Loucy (cell line): ENCODE data around the gene TSPAN31.

Source experiments
- H2AFZ ChIP-seq: fragments of 200-600 bp; sonication (generic); 2 replicates; pipeline ENCODE4 v1.6.0; 2016; ENCODE audit warnings: antibody characterized with exemption, mild to moderate bottlenecking, low read length, moderate library complexity
- H3F3A ChIP-seq: fragments of 200-600 bp; 2 replicates; pipeline ENCODE4 v1.6.0; 2016; ENCODE audit warnings: antibody characterized with exemption, low read depth, mild to moderate bottlenecking
- H3K27me3 ChIP-seq: fragments of 200-600 bp; sonication (generic); 2 replicates; pipeline ENCODE4 v1.6.1; 2014; ENCODE audit warnings: low read length, mild to moderate bottlenecking; ENCODE audit not compliant: insufficient read depth, poor library complexity, severe bottlenecking
- H3K36me3 ChIP-seq: fragments of 200-600 bp; sonication (generic); 2 replicates; pipeline ENCODE4 v1.6.1; 2016; ENCODE audit warnings: low read length; ENCODE audit not compliant: insufficient read depth
- H3K4me1 ChIP-seq: fragments of 200-600 bp; sonication (generic); 2 replicates; pipeline ENCODE4 v1.5.1; 2014; ENCODE audit warnings: low read length, mild to moderate bottlenecking; ENCODE audit not compliant: insufficient read depth, poor library complexity, severe bottlenecking
- H3K4me2 ChIP-seq: fragments of 200-600 bp; sonication (generic); 2 replicates; pipeline ENCODE4 v1.6.0; 2014; ENCODE audit warnings: antibody characterized with exemption, low read length, low read depth, mild to moderate bottlenecking; ENCODE audit not compliant: poor library complexity, severe bottlenecking
- H3K4me3 ChIP-seq: fragments of 200-600 bp; sonication (generic); 2 replicates; pipeline ENCODE4 v1.5.1; 2014; ENCODE audit warnings: low read length, mild to moderate bottlenecking, mixed read lengths; ENCODE audit not compliant: poor library complexity, severe bottlenecking
- H3K79me2 ChIP-seq: fragments of 200-600 bp; sonication (generic); 2 replicates; pipeline ENCODE4 v1.6.1; 2014; ENCODE audit warnings: low read length; ENCODE audit not compliant: insufficient read depth
- H3K9ac ChIP-seq: fragments of 200-600 bp; sonication (generic); 2 replicates; pipeline ENCODE4 v1.6.0; 2014; ENCODE audit warnings: mild to moderate bottlenecking, low read depth, low read length, moderate library complexity; ENCODE audit not compliant: poor library complexity, severe bottlenecking
- H3K9me2 ChIP-seq: fragments of 200-600 bp; sonication (generic); replicated peaks from 2 replicates; pipeline ENCODE4 v1.6.1; 2016; ENCODE audit warnings: low read depth, low read length, mixed read lengths
- H3K9me3 ChIP-seq: fragments of 200-600 bp; sonication (generic); 2 replicates; pipeline ENCODE4 v1.6.1; 2014; ENCODE audit warnings: mild to moderate bottlenecking, antibody characterized with exemption, low read length, low read depth; ENCODE audit not compliant: insufficient read depth
- H4K20me1 ChIP-seq: fragments of 200-600 bp; sonication (generic); 2 replicates; pipeline ENCODE4 v1.6.0; 2014; ENCODE audit warnings: antibody characterized with exemption, low read length, mild to moderate bottlenecking; ENCODE audit not compliant: insufficient read depth, poor library complexity, severe bottlenecking
- CTCF ChIP-seq: fragments of 200-600 bp; sonication (generic); conservative IDR thresholded peaks from 2 replicates; pipeline ENCODE4 v1.5.1; 2014; ENCODE audit warnings: mild to moderate bottlenecking, antibody characterized with exemption, low read length
- EZH2phosphoT487 ChIP-seq: fragments of 200-600 bp; IDR thresholded peaks from 2 replicates; pipeline ENCODE4 v1.6.1; 2018; ENCODE audit warnings: antibody characterized with exemption, mild to moderate bottlenecking, moderate library complexity, borderline replicate concordance

The TSPAN31 gene

DNA sequence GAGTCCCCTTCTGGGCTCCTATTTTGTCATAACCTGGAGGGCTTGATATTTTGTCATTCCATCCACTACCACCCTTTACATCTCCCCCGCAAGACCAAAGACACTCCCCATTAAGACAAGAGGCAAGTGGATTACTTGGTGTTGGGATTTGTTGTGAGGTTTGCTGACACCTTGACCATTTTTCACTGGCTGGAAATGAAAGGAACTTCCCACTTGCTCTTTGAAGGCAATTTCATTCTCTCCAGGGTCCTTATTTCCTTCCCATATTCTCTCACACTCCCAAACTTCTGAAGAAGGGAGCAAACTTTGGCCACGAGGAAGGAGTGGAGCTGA, 21.2 kb upstream of the TSPAN31 start:
- no peaks in the 10 kb centered on the region for H3K9me3 ChIP-seq
- H3K36me3 ChIP-seq = peaks cover 39% of the 10 kb centered on the region; the same call in 1 of the 2 replicates
- H3F3A ChIP-seq = no peaks in the 10 kb centered on the region
- no peak overlapping the region for H3K4me2 ChIP-seq
- no peak overlapping the region for H2AFZ ChIP-seq
- no peaks in the 10 kb centered on the region for H3K79me2 ChIP-seq
- no peak overlapping the region for H3K4me3 ChIP-seq
- TF ChIP-seq EZH2phosphoT487 (no peak), CTCF (no peak)
- H3K9ac ChIP-seq = no peak overlapping the region
- H3K9me2 ChIP-seq = no peaks in the 10 kb centered on the region
- H3K4me1 ChIP-seq = no peaks in the 10 kb centered on the region
- H3K27me3 ChIP-seq = no peaks in the 10 kb centered on the region
- no peaks in the 10 kb centered on the region for H4K20me1 ChIP-seq

DNA sequence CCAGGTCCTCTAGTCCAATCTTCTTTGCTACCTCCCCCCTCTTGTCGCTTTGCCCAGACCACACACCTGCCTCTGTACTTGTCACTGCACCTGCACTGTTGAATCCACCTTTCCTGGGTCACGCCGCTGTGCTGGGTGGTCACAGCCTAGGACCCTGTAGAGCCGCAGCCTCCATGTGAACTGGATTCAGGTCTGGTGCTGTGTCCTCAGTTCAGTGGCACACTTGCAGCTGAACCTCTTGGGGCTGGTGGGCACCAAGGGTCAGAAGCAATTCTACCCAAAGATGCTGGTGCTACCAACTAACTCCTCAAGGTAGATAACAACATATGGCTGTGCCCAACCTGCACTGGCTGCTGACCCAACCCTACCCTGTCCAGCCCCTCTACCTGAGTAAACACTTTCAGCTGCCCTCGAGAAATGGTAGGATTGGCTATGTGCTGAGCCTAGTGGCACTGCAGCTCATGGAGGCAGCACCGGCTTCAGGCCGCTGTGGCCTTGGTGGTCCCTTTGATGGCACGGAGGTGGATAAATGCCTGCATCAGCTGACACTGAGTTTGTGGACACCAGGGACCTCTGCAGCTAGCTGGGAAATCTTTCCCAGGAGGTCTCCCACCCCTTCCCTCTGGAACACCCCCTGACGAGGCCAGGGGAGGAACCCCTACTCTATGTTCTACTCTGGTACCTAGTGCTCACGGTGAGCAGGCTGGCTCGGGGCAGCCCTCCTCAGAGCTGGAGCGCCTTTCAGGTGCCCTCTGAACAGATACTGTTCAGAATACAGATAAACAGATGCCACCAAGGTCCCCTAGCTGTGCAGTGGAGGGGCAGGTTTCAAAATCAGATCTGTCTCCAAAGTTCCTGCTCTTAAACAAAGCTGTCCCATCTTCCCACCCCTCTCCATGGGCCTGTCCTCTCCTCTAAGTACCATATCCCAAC, 20.6 kb upstream of the TSPAN31 start:
- H3F3A ChIP-seq = no peaks in the 10 kb centered on the region
- H3K36me3 ChIP-seq = peaks cover 33% of the 10 kb centered on the region; the same call in 1 of the 2 replicates
- H3K4me1 ChIP-seq = no peaks in the 10 kb centered on the region
- no peaks in the 10 kb centered on the region for H3K9me3 ChIP-seq
- no peak overlapping the region for H3K4me3 ChIP-seq
- H2AFZ ChIP-seq = no peak overlapping the region
- no peak overlapping the region for H3K4me2 ChIP-seq
- no peaks in the 10 kb centered on the region for H3K27me3 ChIP-seq
- TF ChIP-seq EZH2phosphoT487 = no peak
- no peak for TF ChIP-seq CTCF
- H3K79me2 ChIP-seq = no peaks in the 10 kb centered on the region
- no peaks in the 10 kb centered on the region for H4K20me1 ChIP-seq
- no peaks in the 10 kb centered on the region for H3K9me2 ChIP-seq
- H3K9ac ChIP-seq = no peak overlapping the region

GRCh38 chr12:57724936-57725740, 19.7 kb upstream of the TSPAN31 start:
- no peaks in the 10 kb centered on the region for H3K9me3 ChIP-seq
- H3F3A ChIP-seq = no peaks in the 10 kb centered on the region
- H4K20me1 ChIP-seq = no peaks in the 10 kb centered on the region
- H3K4me1 ChIP-seq = no peaks in the 10 kb centered on the region
- H3K9me2 ChIP-seq = no peaks in the 10 kb centered on the region
- no peak overlapping the region for H3K9ac ChIP-seq
- H3K36me3 ChIP-seq = peaks cover 32% of the 10 kb centered on the region; the same call in 1 of the 2 replicates
- no peak overlapping the region for H3K4me3 ChIP-seq
- no peaks in the 10 kb centered on the region for H3K79me2 ChIP-seq
- no peaks in the 10 kb centered on the region for H3K27me3 ChIP-seq
- H2AFZ ChIP-seq = no peak overlapping the region
- H3K4me2 ChIP-seq = no peak overlapping the region
- no peak for TF ChIP-seq EZH2phosphoT487
- TF ChIP-seq CTCF = no peak
